Stomach (tissue), 9 donors: ENCODE measurements around the gene GFRA4. TPM values are rescaled to one million over a fixed set of nuclear protein-coding genes. Genes with fewer than 3 reads are reported as not detected.

Experiments
- DNase-seq, 2 donors: peaks; one replicate each; pipeline versions ENCODE4 v3.0.0 to v3.0.0-alpha.2; 2013 to 2019
- H3K27ac ChIP-seq, 5 donors: fragments of 200-600 bp in 4 of 5; sonication (generic) in 4 of 5; one replicate each; pipeline ENCODE4 v1.5.1; 2013 to 2019; ENCODE audit warnings: mild to moderate bottlenecking in 1 of 5, moderate library complexity in 1 of 5
- H3K27me3 ChIP-seq, 3 donors: fragments of 200-600 bp; sonication (generic); one replicate each; pipeline ENCODE4 v1.5.1; 2017 to 2019; ENCODE audit warnings: mixed run types in 1 of 3
- H3K36me3 ChIP-seq, 4 donors: fragments of 200-600 bp; sonication (generic); 1 replicate in 3 of 4; 2 replicates in 1 of 4; pipeline ENCODE4 v1.5.1; 2016 to 2019
- H3K4me1 ChIP-seq, 4 donors: fragments of 200-600 bp; sonication (generic); one replicate each; pipeline ENCODE4 v1.5.1; 2016 to 2019
- H3K4me3 ChIP-seq, 4 donors: fragments of 200-600 bp; sonication (generic) in 3 of 4; one replicate each; pipeline ENCODE4 v1.5.1; 2016 to 2019; ENCODE audit warnings: mild to moderate bottlenecking in 1 of 4
- H3K9me3 ChIP-seq, 4 donors: fragments of 200-600 bp; sonication (generic); one replicate each; pipeline ENCODE4 v1.5.1; 2016 to 2019
- EP300 ChIP-seq: sonication (generic); formaldehyde crosslinking; IDR thresholded peaks from one replicate; pipeline ENCODE4 v1.6.1; 2017; ENCODE audit warnings: antibody characterized with exemption
- POLR2A ChIP-seq, 4 donors: fragments of 450-650 bp; IDR thresholded peaks; one replicate each; pipeline ENCODE4 v1.6.1; 2016; ENCODE audit warnings: antibody characterized with exemption in 4 of 4, control low read depth in 2 of 4, mild to moderate bottlenecking in 1 of 4, moderate library complexity in 1 of 4
- POLR2AphosphoS5 ChIP-seq, 3 donors: sonication (generic); formaldehyde crosslinking; IDR thresholded peaks; one replicate each; pipeline ENCODE4 v1.6.1; 2016; ENCODE audit warnings: antibody characterized with exemption in 3 of 3
- WGBS, 5 donors: extraction: QIAGEN DNeasy Blood & Tissue Kit in 3 of 5; methylation state at CpG; one replicate each; pipeline versions ENCODE4 v1.1.5 to v1.1.7; 2013 to 2018; 5-methylcytosine and 5-hydroxymethylcytosine counted together
- intact Hi-C: fragments of 100-400 bp; cut with DNase I; formaldehyde crosslinking; loops from one replicate; pipeline ENCODE4 v1.15.1; 2023; ENCODE audit warnings: low total_unique reads
- polyA plus RNA-seq, 3 donors: library from polyadenylated mRNA; stranded (reverse); fragments of 200-250 nt; gene quantifications; one replicate each; pipeline ENCODE4 v1.2.3, GENCODE V29; 2013
- total RNA-seq, 5 donors: library from RNA; depleted of rRNA; stranded (reverse); fragments of >200 nt; gene quantifications; one replicate each; pipeline versions ENCODE4 v1.1.0 to v1.2.3, GENCODE V29; 2014 to 2016
- TF ChIP-seq, protein P1 (sequence below), 7 experiments: fragments of 450-650 bp in 4 of 7; fragments of 200-600 bp in 3 of 7; sonication (generic) in 3 of 7; IDR thresholded peaks; one replicate each; pipeline ENCODE4 v1.5.1; 2016 to 2019; ENCODE audit warnings: antibody characterized with exemption in 7 of 7, control low read depth in 2 of 7, mild to moderate bottlenecking in 1 of 7
- donor health status: healthy with polysubstance abuse.
- donor health status: Bipolar disorder and iron deficiency.
- donor health status: healthy.

Gene GFRA4
- total and polyA plus RNA-seq, 8 donors = not detected

DNA sequence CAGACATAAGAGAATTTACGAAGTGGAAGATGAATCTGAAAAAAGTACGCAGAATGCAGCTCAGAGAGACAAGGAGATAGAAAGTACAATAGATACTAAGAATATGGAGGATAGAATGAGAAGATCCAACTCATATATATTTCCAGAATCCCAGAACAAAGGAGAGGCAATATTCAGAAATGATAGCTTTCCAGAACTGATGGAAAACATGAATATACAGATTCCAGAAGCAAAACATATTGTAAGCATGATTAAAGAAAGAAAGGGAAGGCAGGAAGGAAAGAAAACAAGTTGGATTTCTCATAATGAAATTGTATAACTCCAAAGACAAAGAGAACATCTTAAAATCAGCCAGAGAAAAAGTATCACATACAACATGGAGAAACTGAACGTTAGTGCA is 22.9 kb downstream of the GFRA4 start:
- TF ChIP-seq, protein P1, sequence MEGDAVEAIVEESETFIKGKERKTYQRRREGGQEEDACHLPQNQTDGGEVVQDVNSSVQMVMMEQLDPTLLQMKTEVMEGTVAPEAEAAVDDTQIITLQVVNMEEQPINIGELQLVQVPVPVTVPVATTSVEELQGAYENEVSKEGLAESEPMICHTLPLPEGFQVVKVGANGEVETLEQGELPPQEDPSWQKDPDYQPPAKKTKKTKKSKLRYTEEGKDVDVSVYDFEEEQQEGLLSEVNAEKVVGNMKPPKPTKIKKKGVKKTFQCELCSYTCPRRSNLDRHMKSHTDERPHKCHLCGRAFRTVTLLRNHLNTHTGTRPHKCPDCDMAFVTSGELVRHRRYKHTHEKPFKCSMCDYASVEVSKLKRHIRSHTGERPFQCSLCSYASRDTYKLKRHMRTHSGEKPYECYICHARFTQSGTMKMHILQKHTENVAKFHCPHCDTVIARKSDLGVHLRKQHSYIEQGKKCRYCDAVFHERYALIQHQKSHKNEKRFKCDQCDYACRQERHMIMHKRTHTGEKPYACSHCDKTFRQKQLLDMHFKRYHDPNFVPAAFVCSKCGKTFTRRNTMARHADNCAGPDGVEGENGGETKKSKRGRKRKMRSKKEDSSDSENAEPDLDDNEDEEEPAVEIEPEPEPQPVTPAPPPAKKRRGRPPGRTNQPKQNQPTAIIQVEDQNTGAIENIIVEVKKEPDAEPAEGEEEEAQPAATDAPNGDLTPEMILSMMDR (IDR thresholded peaks at IDR 0.05) = no peak
- TF ChIP-seq POLR2AphosphoS5 (IDR thresholded peaks at IDR 0.05) = no peak
- no peak for DNase-seq
- 82 to 99% (median 97%) methylated on average over 3 of the region's 3 CpGs for WGBS, 5 donors
- H3K27me3 ChIP-seq = no peaks in the 10 kb centered on the region
- intact Hi-C loops = no loop called here
- no peak overlapping the region for H3K27ac ChIP-seq
- no peaks in the 10 kb centered on the region for H3K4me1 ChIP-seq
- no peaks in the 10 kb centered on the region for H3K9me3 ChIP-seq
- H3K36me3 ChIP-seq = peaks cover 10 to 66% (median 58%) of the 10 kb centered on the region in 4 donors
- no peak overlapping the region for H3K4me3 ChIP-seq

DNA sequence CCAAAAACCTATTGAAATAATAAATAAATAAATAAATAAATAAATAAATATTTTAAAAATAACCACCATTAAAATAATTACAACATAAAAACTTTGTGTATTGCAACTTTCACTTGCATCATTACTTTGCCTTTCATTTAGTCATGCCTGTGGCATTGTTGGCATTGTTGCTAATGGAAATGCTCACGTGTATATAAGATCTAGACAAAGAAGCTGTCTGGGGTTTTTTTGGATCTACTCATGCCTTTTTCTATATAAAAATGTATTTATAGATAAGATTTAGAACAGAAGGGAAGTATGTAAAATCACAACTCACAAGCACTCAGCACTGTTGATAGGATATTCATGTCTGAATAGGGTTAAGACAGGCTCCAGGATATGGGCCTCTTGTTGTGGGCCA is 27.9 kb downstream of the GFRA4 start:
- intact Hi-C loops = no loop called here
- Histone ChIP-seq H3K36me3 (peaks cover 7 to 41% (median 24%) of the 10 kb centered on the region in 4 donors), H3K27ac (no peak overlapping the region), H3K9me3 (no peaks in the 10 kb centered on the region), H3K4me1 (peaks cover 0 to 18% (median 3%) of the 10 kb centered on the region in 4 donors), H3K4me3 (no peak overlapping the region), H3K27me3 (no peaks in the 10 kb centered on the region)
- no peak for DNase-seq
- TF ChIP-seq, protein P1 (IDR thresholded peaks at IDR 0.05) = no peak
- TF ChIP-seq POLR2AphosphoS5 (IDR thresholded peaks at IDR 0.05) (no peak), EP300 (no peak), POLR2A (IDR thresholded peaks at IDR 0.05) (no peak)
- WGBS, 5 donors = 83 to 99% (median 96%) methylated on average over 1 of the region's 1 CpG

DNA sequence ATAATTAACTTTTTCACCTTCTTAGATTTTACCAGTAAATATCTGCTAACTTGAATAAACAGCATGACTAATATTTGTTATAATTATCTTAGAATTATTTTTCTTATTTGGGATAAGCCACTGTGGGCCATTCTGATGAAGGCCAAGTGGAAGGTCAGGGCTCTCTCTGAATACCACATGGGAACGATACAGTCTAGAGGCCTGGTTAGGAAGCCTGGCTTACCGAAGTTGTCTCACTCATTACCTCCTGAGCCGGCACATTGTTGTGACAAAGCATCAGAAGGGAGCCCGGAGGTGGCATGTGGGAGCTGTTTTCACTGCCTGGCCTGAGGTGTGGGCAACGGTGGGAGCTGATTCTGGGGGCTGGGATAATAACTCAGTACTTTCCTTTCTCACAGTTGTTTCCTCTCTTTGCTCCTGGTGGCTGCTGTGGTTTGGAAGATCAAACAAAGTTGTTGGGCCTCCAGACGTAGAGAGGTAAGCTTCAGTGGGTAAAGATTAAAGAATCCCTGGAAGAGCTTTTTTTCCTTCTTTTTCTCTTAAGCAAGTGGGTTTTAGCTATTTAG is 29.2 kb downstream of the GFRA4 start:
- no peak for TF ChIP-seq EP300
- no peak for TF ChIP-seq POLR2AphosphoS5 (IDR thresholded peaks at IDR 0.05)
- TF ChIP-seq POLR2A (IDR thresholded peaks at IDR 0.05) = no peak
- TF ChIP-seq, protein P1 (IDR thresholded peaks at IDR 0.05) = no peak
- intact Hi-C loops = no loop called here
- WGBS, 5 donors = 28 to 62% (median 44%) methylated on average over 6 of the region's 6 CpGs

GRCh38 chr20:3632311-3633004 is 30.7 kb downstream of the GFRA4 start:
- WGBS, 5 donors = 68 to 73% (median 69%) methylated on average over 7 of the region's 7 CpGs
- Histone ChIP-seq H3K27me3 (no peaks in the 10 kb centered on the region), H3K4me3 (no peak overlapping the region), H3K36me3 (peaks cover 0 to 51% (median 28%) of the 10 kb centered on the region in 4 donors), H3K27ac (no peak overlapping the region), H3K4me1 (peaks cover 0 to 18% (median 3%) of the 10 kb centered on the region in 4 donors), H3K9me3 (no peaks in the 10 kb centered on the region)
- intact Hi-C loops = no loop called here
- TF ChIP-seq, protein P1 (IDR thresholded peaks at IDR 0.05) = no peak
- no peak for TF ChIP-seq EP300
- no peak for TF ChIP-seq POLR2AphosphoS5 (IDR thresholded peaks at IDR 0.05)
- no peak for TF ChIP-seq POLR2A (IDR thresholded peaks at IDR 0.05)
- DNase-seq = no peak

More for the DNA sequence above, 29.2 kb downstream of the GFRA4 start:
- no peak overlapping the region for H3K27ac ChIP-seq
- H3K9me3 ChIP-seq = no peaks in the 10 kb centered on the region
- no peak for DNase-seq
- no peak overlapping the region for H3K4me3 ChIP-seq
- no peaks in the 10 kb centered on the region for H3K27me3 ChIP-seq
- H3K36me3 ChIP-seq = peaks cover 0 to 44% (median 26%) of the 10 kb centered on the region in 4 donors
- peaks cover 0 to 18% (median 3%) of the 10 kb centered on the region in 4 donors for H3K4me1 ChIP-seq
